ENCODE results near the gene LAMP2.

LAMP2 gene

DNA sequence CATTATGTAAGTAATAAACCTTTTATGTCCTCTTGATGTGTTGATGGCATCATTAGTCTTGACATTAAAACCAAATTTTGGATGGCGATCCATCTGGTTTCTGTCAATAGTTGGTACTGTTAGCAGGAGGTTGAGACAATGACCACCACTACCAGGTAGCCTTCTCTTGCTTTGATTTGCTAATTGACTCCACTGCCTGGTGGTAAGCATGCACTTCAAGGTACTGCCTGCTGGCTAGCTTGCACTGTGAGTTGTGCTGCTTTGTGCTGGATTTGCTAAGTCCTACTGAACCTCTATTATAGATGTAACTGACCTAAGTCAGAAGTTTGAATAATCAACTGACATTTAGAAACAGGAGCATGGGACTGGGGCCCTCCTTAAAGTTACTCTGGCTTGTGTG lies 60.9 kb downstream of the LAMP2 start:
- Histone ChIP-seq H3K27ac (ENCODE audit: low read depth, low read length) (no peak overlapping the region), H3K27me3 (ENCODE audit: control insufficient read depth, insufficient read depth, low read length) (no peaks in the 10 kb centered on the region), H3K9me3 (ENCODE audit: control insufficient read depth, insufficient read depth, low read depth, low read length) (peaks cover 8% of the 10 kb centered on the region; the same call in 1 of the 2 replicates), H3K4me3 (ENCODE audit: low read depth, low read length) (no peak overlapping the region), H3K9ac (ENCODE audit: low read length) (no peak overlapping the region), H3K36me3 (ENCODE audit: control insufficient read depth, insufficient read depth, low read length) (no peaks in the 10 kb centered on the region), H3K4me1 (ENCODE audit: control insufficient read depth, insufficient read depth, low read length) (no peaks in the 10 kb centered on the region)

DNA sequence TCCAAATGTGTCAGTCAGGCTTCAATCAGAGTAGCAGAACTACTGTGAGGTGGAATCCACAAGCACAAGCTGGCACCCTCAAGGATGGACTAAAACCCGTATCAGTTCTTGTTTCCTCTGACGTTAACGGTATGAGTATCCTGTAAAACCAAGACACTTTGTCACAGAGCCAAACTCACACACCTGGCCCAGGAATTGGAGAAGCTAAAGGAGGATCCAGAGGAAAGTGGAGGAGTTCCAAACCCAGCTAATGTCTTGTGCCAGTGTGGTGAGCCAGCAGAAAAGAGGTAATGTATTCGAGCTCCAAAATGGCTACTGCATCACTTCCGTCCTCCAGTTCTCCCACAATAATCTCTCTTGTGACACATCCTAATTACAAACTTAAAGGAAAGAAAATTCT lies 62.5 kb downstream of the LAMP2 start:
- Histone ChIP-seq H3K4me3 (ENCODE audit: low read depth, low read length) (no peak overlapping the region), H3K4me1 (ENCODE audit: control insufficient read depth, insufficient read depth, low read length) (no peaks in the 10 kb centered on the region), H3K27ac (ENCODE audit: low read depth, low read length) (no peak overlapping the region)

DNA sequence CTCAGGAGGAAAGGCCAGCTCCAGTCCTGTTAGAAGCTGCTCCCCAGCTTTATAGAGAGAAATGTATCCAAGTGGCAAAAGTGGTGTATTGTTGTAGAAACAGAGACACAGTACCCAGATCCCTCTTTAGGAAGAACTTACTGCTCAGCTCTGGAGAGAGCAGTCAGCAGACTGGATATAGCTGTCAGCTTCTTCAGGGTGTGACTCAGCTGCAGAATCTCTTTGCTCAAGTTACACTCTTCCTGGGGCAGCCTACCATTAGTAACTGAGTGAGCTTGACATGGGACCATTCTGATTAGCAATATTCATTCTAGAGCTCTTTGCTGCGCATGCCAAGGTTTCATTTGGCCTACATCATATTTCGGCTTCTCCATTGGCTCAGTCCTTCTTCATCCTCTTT lies 66.7 kb downstream of the LAMP2 start:
- Histone ChIP-seq H3K9me3 (ENCODE audit: control insufficient read depth, insufficient read depth, low read depth, low read length) (no peaks in the 10 kb centered on the region), H3K27me3 (ENCODE audit: control insufficient read depth, insufficient read depth, low read length) (peaks cover 8% of the 10 kb centered on the region; the same call in 1 of the 2 replicates), H3K4me1 (ENCODE audit: control insufficient read depth, insufficient read depth, low read length) (no peaks in the 10 kb centered on the region), H3K27ac (ENCODE audit: low read depth, low read length) (no peak overlapping the region), H3K9ac (ENCODE audit: low read length) (no peak overlapping the region), H3K4me3 (ENCODE audit: low read depth, low read length) (no peak overlapping the region), H3K36me3 (ENCODE audit: control insufficient read depth, insufficient read depth, low read length) (no peaks in the 10 kb centered on the region)

More for the DNA sequence above, 62.5 kb downstream of the LAMP2 start:
- Histone ChIP-seq H3K9me3 (ENCODE audit: control insufficient read depth, insufficient read depth, low read depth, low read length) (peaks cover 8% of the 10 kb centered on the region; the same call in 1 of the 2 replicates), H3K36me3 (ENCODE audit: control insufficient read depth, insufficient read depth, low read length) (no peaks in the 10 kb centered on the region), H3K27me3 (ENCODE audit: control insufficient read depth, insufficient read depth, low read length) (no peaks in the 10 kb centered on the region), H3K9ac (ENCODE audit: low read length) (no peak overlapping the region)

DNA sequence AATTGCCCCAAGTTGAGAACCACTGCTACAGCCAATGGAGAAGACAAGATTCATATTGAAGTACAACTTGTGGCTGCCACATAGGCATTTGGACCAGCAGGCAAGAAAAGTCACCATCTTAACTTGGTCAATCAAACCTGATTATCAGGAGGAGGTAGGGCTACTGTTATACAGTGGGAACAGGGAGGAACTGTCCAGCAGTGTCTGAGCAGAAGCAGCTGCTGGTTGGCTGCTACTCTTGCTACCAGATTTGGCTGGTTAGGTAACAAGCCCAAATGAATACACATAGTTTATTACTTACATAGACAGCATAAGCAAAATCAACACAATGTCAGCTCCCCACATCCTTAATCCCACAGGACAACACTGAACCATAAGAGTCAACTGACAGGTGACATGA lies 67.8 kb downstream of the LAMP2 start:
- Histone ChIP-seq H3K4me3 (ENCODE audit: low read depth, low read length) (no peak overlapping the region), H3K27me3 (ENCODE audit: control insufficient read depth, insufficient read depth, low read length) (peaks cover 8% of the 10 kb centered on the region; the same call in 1 of the 2 replicates), H3K27ac (ENCODE audit: low read depth, low read length) (no peak overlapping the region), H3K9ac (ENCODE audit: low read length) (no peak overlapping the region), H3K36me3 (ENCODE audit: control insufficient read depth, insufficient read depth, low read length) (no peaks in the 10 kb centered on the region), H3K4me1 (ENCODE audit: control insufficient read depth, insufficient read depth, low read length) (no peaks in the 10 kb centered on the region), H3K9me3 (ENCODE audit: control insufficient read depth, insufficient read depth, low read depth, low read length) (no peaks in the 10 kb centered on the region)

GRCh38 chrX:120380699-120381098 lies 88.4 kb downstream of the LAMP2 start:
- Histone ChIP-seq H3K9me3 (ENCODE audit: control insufficient read depth, insufficient read depth, low read depth, low read length) (no peaks in the 10 kb centered on the region), H3K27me3 (ENCODE audit: control insufficient read depth, insufficient read depth, low read length) (peaks cover 10% of the 10 kb centered on the region), H3K4me1 (ENCODE audit: control insufficient read depth, insufficient read depth, low read length) (peaks cover 23% of the 10 kb centered on the region), H3K9ac (ENCODE audit: low read length) (no peak overlapping the region), H3K36me3 (ENCODE audit: control insufficient read depth, insufficient read depth, low read length) (no peaks in the 10 kb centered on the region), H3K27ac (ENCODE audit: low read depth, low read length) (no peak overlapping the region), H3K4me3 (ENCODE audit: low read depth, low read length) (no peak overlapping the region)

GRCh38 chrX:120379937-120380681 lies 89.0 kb downstream of the LAMP2 start:
- peaks cover 10% of the 10 kb centered on the region for H3K27me3 ChIP-seq (ENCODE audit: control insufficient read depth, insufficient read depth, low read length)
- no peak overlapping the region for H3K4me3 ChIP-seq (ENCODE audit: low read depth, low read length)
- H3K9me3 ChIP-seq (ENCODE audit: control insufficient read depth, insufficient read depth, low read depth, low read length) = no peaks in the 10 kb centered on the region

GRCh38 chrX:120378570-120378969 lies 90.5 kb downstream of the LAMP2 start:
- H3K36me3 ChIP-seq (ENCODE audit: control insufficient read depth, insufficient read depth, low read length) = no peaks in the 10 kb centered on the region
- no peak overlapping the region for H3K4me3 ChIP-seq (ENCODE audit: low read depth, low read length)
- peaks cover 10% of the 10 kb centered on the region for H3K27me3 ChIP-seq (ENCODE audit: control insufficient read depth, insufficient read depth, low read length)
- no peak overlapping the region for H3K27ac ChIP-seq (ENCODE audit: low read depth, low read length)
- no peaks in the 10 kb centered on the region for H3K9me3 ChIP-seq (ENCODE audit: control insufficient read depth, insufficient read depth, low read depth, low read length)
- no peak overlapping the region for H3K9ac ChIP-seq (ENCODE audit: low read length)
- H3K4me1 ChIP-seq (ENCODE audit: control insufficient read depth, insufficient read depth, low read length) = peaks cover 26% of the 10 kb centered on the region

More at GRCh38 chrX:120379937-120380681, 89.0 kb downstream of the LAMP2 start:
- Histone ChIP-seq H3K4me1 (ENCODE audit: control insufficient read depth, insufficient read depth, low read length) (peaks cover 23% of the 10 kb centered on the region), H3K27ac (ENCODE audit: low read depth, low read length) (no peak overlapping the region), H3K9ac (ENCODE audit: low read length) (no peak overlapping the region), H3K36me3 (ENCODE audit: control insufficient read depth, insufficient read depth, low read length) (no peaks in the 10 kb centered on the region)

All from HUES6 (cell line).